Liver (tissue), 3 donors: ENCODE measurements around the gene NUTM1.

ENCODE experiments used
- GABPA ChIP-seq, 2 donors: IDR thresholded peaks in 1 of 2; conservative IDR thresholded peaks in 1 of 2; 2 replicates each; pipeline ENCODE4 v1.6.1; 2016; ENCODE audit warnings: antibody characterized with exemption in 2 of 2, mild to moderate bottlenecking in 1 of 2, moderate library complexity in 1 of 2
- JUND ChIP-seq, 2 donors: IDR thresholded peaks; 2 replicates each; pipeline ENCODE4 v1.6.1; 2016; ENCODE audit warnings: antibody characterized with exemption in 2 of 2
- NR2F2 ChIP-seq: IDR thresholded peaks from 2 replicates; pipeline ENCODE4 v1.6.1; 2016; ENCODE audit warnings: antibody characterized with exemption
- RAD21 ChIP-seq, 2 donors: IDR thresholded peaks; 2 replicates each; pipeline ENCODE4 v1.6.1; 2016; ENCODE audit warnings: antibody characterized with exemption in 2 of 2, mild to moderate bottlenecking in 2 of 2
- SP1 ChIP-seq: IDR thresholded peaks from 2 replicates; pipeline ENCODE4 v1.6.1; 2018; ENCODE audit warnings: antibody characterized with exemption, mild to moderate bottlenecking
- TAF1 ChIP-seq: conservative IDR thresholded peaks from 2 replicates; pipeline ENCODE4 v1.6.1; 2016; ENCODE audit warnings: antibody characterized with exemption, mild to moderate bottlenecking
- YY1 ChIP-seq: IDR thresholded peaks from 2 replicates; pipeline ENCODE4 v1.6.1; 2016; ENCODE audit warnings: antibody characterized with exemption, mild to moderate bottlenecking
- TF ChIP-seq, protein P1 (sequence below): fragments of 150-350 bp; IDR thresholded peaks from 2 replicates; pipeline ENCODE4 v1.5.1; 2017; ENCODE audit warnings: improper control_type of control experiment, low read depth, low read length; ENCODE audit not compliant: missing input control
- TF ChIP-seq, protein P2 (sequence below): IDR thresholded peaks from 2 replicates; pipeline ENCODE4 v1.6.1; 2016; ENCODE audit warnings: antibody characterized with exemption
- TF ChIP-seq, protein P3 (sequence below): IDR thresholded peaks from 2 replicates; pipeline ENCODE4 v1.6.1; 2016; ENCODE audit warnings: antibody characterized with exemption, mild to moderate bottlenecking
- TF ChIP-seq, protein P4 (sequence below): IDR thresholded peaks from 2 replicates; pipeline ENCODE4 v1.6.1; 2016; ENCODE audit warnings: antibody characterized with exemption
- donor health status: healthy.
- donor health status: healthy.

GRCh38 chr15:34314491-34315490, 28.3 kb upstream of the NUTM1 start:
- TF ChIP-seq NR2F2: no peak
- no peak for TF ChIP-seq SP1
- TF ChIP-seq, protein P1, sequence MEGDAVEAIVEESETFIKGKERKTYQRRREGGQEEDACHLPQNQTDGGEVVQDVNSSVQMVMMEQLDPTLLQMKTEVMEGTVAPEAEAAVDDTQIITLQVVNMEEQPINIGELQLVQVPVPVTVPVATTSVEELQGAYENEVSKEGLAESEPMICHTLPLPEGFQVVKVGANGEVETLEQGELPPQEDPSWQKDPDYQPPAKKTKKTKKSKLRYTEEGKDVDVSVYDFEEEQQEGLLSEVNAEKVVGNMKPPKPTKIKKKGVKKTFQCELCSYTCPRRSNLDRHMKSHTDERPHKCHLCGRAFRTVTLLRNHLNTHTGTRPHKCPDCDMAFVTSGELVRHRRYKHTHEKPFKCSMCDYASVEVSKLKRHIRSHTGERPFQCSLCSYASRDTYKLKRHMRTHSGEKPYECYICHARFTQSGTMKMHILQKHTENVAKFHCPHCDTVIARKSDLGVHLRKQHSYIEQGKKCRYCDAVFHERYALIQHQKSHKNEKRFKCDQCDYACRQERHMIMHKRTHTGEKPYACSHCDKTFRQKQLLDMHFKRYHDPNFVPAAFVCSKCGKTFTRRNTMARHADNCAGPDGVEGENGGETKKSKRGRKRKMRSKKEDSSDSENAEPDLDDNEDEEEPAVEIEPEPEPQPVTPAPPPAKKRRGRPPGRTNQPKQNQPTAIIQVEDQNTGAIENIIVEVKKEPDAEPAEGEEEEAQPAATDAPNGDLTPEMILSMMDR: no peak
- TF ChIP-seq, protein P2, sequence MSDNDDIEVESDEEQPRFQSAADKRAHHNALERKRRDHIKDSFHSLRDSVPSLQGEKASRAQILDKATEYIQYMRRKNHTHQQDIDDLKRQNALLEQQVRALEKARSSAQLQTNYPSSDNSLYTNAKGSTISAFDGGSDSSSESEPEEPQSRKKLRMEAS: no peak
- TF ChIP-seq YY1: no peak
- TF ChIP-seq RAD21 (IDR thresholded peaks at IDR 0.05): no peak
- TF ChIP-seq GABPA (IDR thresholded peaks at IDR 0.05 in 1 of 2, conservative IDR thresholded peaks at IDR 0.05 in 1 of 2): no peak
- no peak for TF ChIP-seq TAF1
- TF ChIP-seq, protein P3, sequence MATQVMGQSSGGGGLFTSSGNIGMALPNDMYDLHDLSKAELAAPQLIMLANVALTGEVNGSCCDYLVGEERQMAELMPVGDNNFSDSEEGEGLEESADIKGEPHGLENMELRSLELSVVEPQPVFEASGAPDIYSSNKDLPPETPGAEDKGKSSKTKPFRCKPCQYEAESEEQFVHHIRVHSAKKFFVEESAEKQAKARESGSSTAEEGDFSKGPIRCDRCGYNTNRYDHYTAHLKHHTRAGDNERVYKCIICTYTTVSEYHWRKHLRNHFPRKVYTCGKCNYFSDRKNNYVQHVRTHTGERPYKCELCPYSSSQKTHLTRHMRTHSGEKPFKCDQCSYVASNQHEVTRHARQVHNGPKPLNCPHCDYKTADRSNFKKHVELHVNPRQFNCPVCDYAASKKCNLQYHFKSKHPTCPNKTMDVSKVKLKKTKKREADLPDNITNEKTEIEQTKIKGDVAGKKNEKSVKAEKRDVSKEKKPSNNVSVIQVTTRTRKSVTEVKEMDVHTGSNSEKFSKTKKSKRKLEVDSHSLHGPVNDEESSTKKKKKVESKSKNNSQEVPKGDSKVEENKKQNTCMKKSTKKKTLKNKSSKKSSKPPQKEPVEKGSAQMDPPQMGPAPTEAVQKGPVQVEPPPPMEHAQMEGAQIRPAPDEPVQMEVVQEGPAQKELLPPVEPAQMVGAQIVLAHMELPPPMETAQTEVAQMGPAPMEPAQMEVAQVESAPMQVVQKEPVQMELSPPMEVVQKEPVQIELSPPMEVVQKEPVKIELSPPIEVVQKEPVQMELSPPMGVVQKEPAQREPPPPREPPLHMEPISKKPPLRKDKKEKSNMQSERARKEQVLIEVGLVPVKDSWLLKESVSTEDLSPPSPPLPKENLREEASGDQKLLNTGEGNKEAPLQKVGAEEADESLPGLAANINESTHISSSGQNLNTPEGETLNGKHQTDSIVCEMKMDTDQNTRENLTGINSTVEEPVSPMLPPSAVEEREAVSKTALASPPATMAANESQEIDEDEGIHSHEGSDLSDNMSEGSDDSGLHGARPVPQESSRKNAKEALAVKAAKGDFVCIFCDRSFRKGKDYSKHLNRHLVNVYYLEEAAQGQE: no peak
- TF ChIP-seq, protein P4, sequence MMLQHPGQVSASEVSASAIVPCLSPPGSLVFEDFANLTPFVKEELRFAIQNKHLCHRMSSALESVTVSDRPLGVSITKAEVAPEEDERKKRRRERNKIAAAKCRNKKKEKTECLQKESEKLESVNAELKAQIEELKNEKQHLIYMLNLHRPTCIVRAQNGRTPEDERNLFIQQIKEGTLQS: no peak
- TF ChIP-seq JUND (IDR thresholded peaks at IDR 0.05): no peak
